Endodermal cell (in vitro differentiated cells): ENCODE measurements around the gene DNAJC6. TPM values are rescaled to one million over a fixed set of nuclear protein-coding genes. Genes with fewer than 3 reads are reported as not detected.
"Not testable (repeated sequence)": the region's sequence is repeated elsewhere in the genome, so short reads cannot be mapped to it uniquely, and the experiment has no call there.

ENCODE experiments used
- DNase-seq: peaks from one replicate; pipeline ENCODE4 v3.0.0-alpha.2; 2017
- H3K27ac ChIP-seq: 2 replicates; pipeline ENCODE4 v1.5.1; 2013; ENCODE audit warnings: mild to moderate bottlenecking, low read depth, low read length, moderate library complexity
- H3K27me3 ChIP-seq: 2 replicates; pipeline ENCODE4 v1.6.1; 2013; ENCODE audit warnings: mild to moderate bottlenecking, low read length, moderate library complexity; ENCODE audit not compliant: insufficient read depth, control insufficient read depth, poor library complexity, severe bottlenecking
- H3K36me3 ChIP-seq: 2 replicates; pipeline ENCODE4 v1.7.0; 2013; ENCODE audit warnings: mild to moderate bottlenecking, low read length, moderate library complexity; ENCODE audit not compliant: control insufficient read depth, insufficient read depth
- H3K4me1 ChIP-seq: one replicate; pipeline ENCODE4 v1.7.0; 2013; ENCODE audit warnings: low read length; ENCODE audit not compliant: control insufficient read depth, insufficient read depth
- H3K4me3 ChIP-seq: 2 replicates; pipeline ENCODE4 v1.5.1; 2013; ENCODE audit warnings: mild to moderate bottlenecking, low read length, moderate library complexity
- H3K9ac ChIP-seq: 2 replicates; pipeline ENCODE4 v1.6.1; 2013; ENCODE audit warnings: mild to moderate bottlenecking, low read length, moderate library complexity; ENCODE audit not compliant: poor library complexity, severe bottlenecking; ENCODE audit errors: extremely low read depth
- H3K9me3 ChIP-seq: 2 replicates; pipeline ENCODE4 v1.6.1; 2013; ENCODE audit warnings: mild to moderate bottlenecking, low read length, moderate library complexity; ENCODE audit not compliant: control insufficient read depth
- H3K27ac Mint-ChIP-seq: 2 replicates; pipeline ENCODE4 v1.8.0; 2020; ENCODE audit warnings: mixed read lengths
- H3K27me3 Mint-ChIP-seq: 2 replicates; pipeline ENCODE4 v1.8.0; 2021; ENCODE audit warnings: mild to moderate bottlenecking, mixed read lengths; ENCODE audit not compliant: insufficient read depth
- H3K36me3 Mint-ChIP-seq: 2 replicates; pipeline ENCODE4 v1.8.0; 2020; ENCODE audit warnings: low read depth, mixed read lengths
- H3K4me1 Mint-ChIP-seq: 2 replicates; pipeline ENCODE4 v1.8.0; 2020; ENCODE audit warnings: mixed read lengths
- H3K4me3 Mint-ChIP-seq: 2 replicates; pipeline ENCODE4 v1.8.0; 2020; ENCODE audit warnings: mild to moderate bottlenecking, moderate library complexity, mixed read lengths
- H3K9me3 Mint-ChIP-seq: 2 replicates; pipeline ENCODE4 v1.8.0; 2020; ENCODE audit warnings: mild to moderate bottlenecking, mixed read lengths
- CTCF ChIP-seq: fragments of 200-600 bp; sonication (generic); conservative IDR thresholded peaks from 2 replicates; pipeline ENCODE4 v1.5.0; 2021; ENCODE audit warnings: antibody characterized with exemption, mild to moderate bottlenecking
- WGBS, 2 experiments: methylation state at CpG; one replicate each; pipeline versions ENCODE4 v1.1.5 to v1.1.7; 2013; ENCODE audit warnings: missing lambda C conversion rate in 2 of 2, mixed read lengths in 1 of 2; ENCODE audit not compliant: insufficient coverage in 1 of 2, insufficient read length in 1 of 2; 5-methylcytosine and 5-hydroxymethylcytosine counted together
- total RNA-seq, 2 donors: library from RNA; stranded (reverse); fragmentation: NEBNext Ultra II Directional in 1 of 2; extraction: Animal tissue kit (Norgen Biotek cat#: 25700) in 1 of 2; gene quantifications; 2 replicates in 1 of 2; 3 replicates in 1 of 2; pipeline ENCODE4 v1.2.1, GENCODE V29; 2021

DNAJC6 gene
- total RNA-seq, 2 donors from 2014 or later, result 17.4 to 33.9 TPM

GRCh38 chr1:65281846-65282245 lies 27.5 kb upstream of the DNAJC6 start:
- peaks cover 44% of the 10 kb centered on the region for H3K4me1 Mint-ChIP-seq

GRCh38 chr1:65284229-65284628 lies 25.1 kb upstream of the DNAJC6 start:
- Mint-ChIP-seq H3K4me3 (no peak overlapping the region), H3K36me3 (peaks cover 3% of the 10 kb centered on the region), H3K4me1 (peaks cover 23% of the 10 kb centered on the region), H3K27ac (peak overlapping the region; percentile 2), H3K27me3 (no peaks in the 10 kb centered on the region), H3K9me3 (no peaks in the 10 kb centered on the region)
- Histone ChIP-seq H3K4me3 (no peak overlapping the region), H3K27me3 (no peaks in the 10 kb centered on the region), H3K9ac (no peak overlapping the region), H3K4me1 (peaks cover 6% of the 10 kb centered on the region), H3K36me3 (no peaks in the 10 kb centered on the region), H3K27ac (no peak overlapping the region), H3K9me3 (no peaks in the 10 kb centered on the region)
- WGBS, 2 experiments, result 80 to 90% methylated on average over 1 to 3 of the region's 3 CpGs
- no peak for TF ChIP-seq CTCF
- no peak for DNase-seq

More at GRCh38 chr1:65281846-65282245, 27.5 kb upstream of the DNAJC6 start:
- Mint-ChIP-seq H3K27ac (no peak overlapping the region), H3K27me3 (no peaks in the 10 kb centered on the region), H3K9me3 (no peaks in the 10 kb centered on the region), H3K4me3 (no peak overlapping the region), H3K36me3 (peaks cover 3% of the 10 kb centered on the region)
- Histone ChIP-seq H3K27ac (no peak overlapping the region), H3K4me3 (no peak overlapping the region), H3K27me3 (no peaks in the 10 kb centered on the region), H3K36me3 (no peaks in the 10 kb centered on the region), H3K9ac (no peak overlapping the region), H3K9me3 (no peaks in the 10 kb centered on the region), H3K4me1 (peaks cover 15% of the 10 kb centered on the region)
- 93 to 94% methylated on average over 5 to 6 of the region's 6 CpGs for WGBS, 2 experiments
- no peak for DNase-seq
- TF ChIP-seq CTCF, result no peak

- H3K36me3 ChIP-seq, result no peaks in the 10 kb centered on the region
- H3K4me3 ChIP-seq, result no peak overlapping the region
- Mint-ChIP-seq H3K27me3 (no peaks in the 10 kb centered on the region), H3K4me3 (no peak overlapping the region), H3K4me1 (no peaks in the 10 kb centered on the region), H3K36me3 (peaks cover 3% of the 10 kb centered on the region), H3K9me3 (no peaks in the 10 kb centered on the region), H3K27ac (no peak overlapping the region)
- TF ChIP-seq CTCF, result no peak
- DNase-seq, result no peak
- no peak overlapping the region for H3K9ac ChIP-seq
- no peaks in the 10 kb centered on the region for H3K27me3 ChIP-seq
- no peaks in the 10 kb centered on the region for H3K4me1 ChIP-seq
- H3K9me3 ChIP-seq, result no peaks in the 10 kb centered on the region
- H3K27ac ChIP-seq, result no peak overlapping the region
Measured at GRCh38 chr1:65289449-65289848, 19.9 kb upstream of the DNAJC6 start.

GRCh38 chr1:65291818-65292217 lies 17.5 kb upstream of the DNAJC6 start:
- H3K27me3 ChIP-seq, H3K27ac Mint-ChIP-seq, H3K9me3 Mint-ChIP-seq, DNase-seq, H3K27ac ChIP-seq, H3K4me1 Mint-ChIP-seq, H3K4me3 ChIP-seq, H3K9ac ChIP-seq, H3K27me3 Mint-ChIP-seq, H3K9me3 ChIP-seq, H3K4me1 ChIP-seq, H3K4me3 Mint-ChIP-seq, H3K36me3 ChIP-seq, H3K36me3 Mint-ChIP-seq: not testable (repeated sequence)
- 80 to 95% methylated on average over 1 to 9 of the region's 9 CpGs for WGBS, 2 experiments
